HG02610 (cell line): Measurements from ENCODE around the gene CPT1A.

Source experiments
- ATAC-seq: cut with Tn5 transposase; IDR thresholded peaks from one replicate; pipeline ENCODE4 v1.9.1; 2021; ENCODE audit warnings: mild to moderate bottlenecking, moderate library complexity; ENCODE audit not compliant: unreplicated experiment

CPT1A gene

DNA sequence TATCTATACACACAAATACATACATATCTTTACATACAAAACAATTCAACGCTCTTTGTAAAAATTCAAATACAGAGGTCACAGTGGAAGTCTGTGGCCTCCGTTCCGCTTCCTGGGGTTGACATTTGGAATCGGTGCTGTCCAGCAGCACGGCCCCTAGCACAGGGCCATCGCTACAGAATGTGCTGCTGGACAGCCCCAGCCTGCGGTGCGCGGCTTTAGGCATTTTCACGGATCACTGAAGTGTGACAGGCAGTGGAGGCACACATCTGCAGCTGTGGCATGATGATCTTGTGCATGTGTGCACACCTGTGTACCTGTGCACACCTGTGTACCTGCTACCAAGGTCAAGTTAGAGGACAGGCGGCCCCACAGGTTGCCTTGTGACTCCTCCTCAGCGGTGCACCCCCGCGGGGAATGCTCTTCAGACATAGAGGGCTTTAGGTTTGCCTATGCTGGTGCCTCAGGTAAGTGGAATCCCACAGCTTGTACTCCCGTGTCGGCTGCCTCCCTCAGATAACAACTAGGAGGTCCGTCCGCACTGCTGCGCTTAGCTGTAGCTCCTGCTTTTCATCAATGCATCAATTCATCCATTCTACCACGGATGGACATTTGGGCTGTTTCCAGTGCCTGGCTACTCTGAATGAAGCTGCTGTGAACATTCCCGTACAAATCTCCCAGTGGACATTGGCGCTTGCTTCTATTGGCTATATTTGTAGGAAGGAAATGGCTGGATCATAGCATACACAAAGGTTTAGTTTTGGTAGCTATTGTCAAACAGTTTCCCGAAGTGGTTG, 127.5 kb downstream of the CPT1A start:
- ATAC-seq = no peak

GRCh38 chr11:68711114-68711513, 130.6 kb downstream of the CPT1A start:
- no peak for ATAC-seq

GRCh38 chr11:68710409-68710808, 131.3 kb downstream of the CPT1A start:
- ATAC-seq = no peak

GRCh38 chr11:68709062-68709461, 132.7 kb downstream of the CPT1A start:
- no peak for ATAC-seq

DNA sequence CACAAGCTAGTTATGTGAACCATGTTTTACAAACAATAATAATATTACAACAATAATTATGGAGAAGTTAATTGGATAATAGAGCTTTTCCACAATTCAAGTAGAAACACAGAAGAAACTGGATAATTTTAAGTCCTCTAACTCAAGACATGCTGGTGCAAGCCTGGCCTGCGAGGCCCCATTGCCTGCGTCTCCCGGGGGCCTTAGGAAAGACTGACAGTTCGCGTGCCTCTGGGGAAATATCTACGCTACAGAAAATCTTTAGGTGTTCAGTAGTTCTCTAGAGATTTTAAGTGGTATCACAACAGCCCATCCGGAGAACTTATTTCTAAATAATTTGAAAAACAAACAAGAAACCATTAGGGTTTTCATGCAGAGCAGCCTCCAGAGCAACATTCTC, 134.2 kb downstream of the CPT1A start:
- no peak for ATAC-seq

GRCh38 chr11:68704887-68705286, 136.8 kb downstream of the CPT1A start:
- ATAC-seq = no peak
